ENCODE results near the gene MATK. TPM values are rescaled to one million over a fixed set of nuclear protein-coding genes. Genes with fewer than 3 reads are reported as not detected.

The MATK gene
- total RNA-seq, 2 donors from 2014 or later, result 1.5 to 2.4 TPM

- intact Hi-C loops (cut with DNase I, micrococcal nuclease), result no loop called here
- ATAC-seq, result no peak
- no peak for DNase-seq
Measured at GRCh38 chr19:3798137-3798536, 12.0 kb upstream of the MATK start.

- ATAC-seq (no peak), DNase-seq (no peak)
- intact Hi-C loops (cut with DNase I, micrococcal nuclease), result no loop called here
Measured at GRCh38 chr19:3796358-3796757, 10.2 kb upstream of the MATK start.

GRCh38 chr19:3793799-3794198 lies 7.6 kb upstream of the MATK start:
- intact Hi-C loops (cut with DNase I, micrococcal nuclease), result no loop called here
- ATAC-seq, result no peak
- DNase-seq, result no peak

GRCh38 chr19:3792114-3792513 lies 5.9 kb upstream of the MATK start:
- intact Hi-C loops (cut with DNase I, micrococcal nuclease), result no loop called here
- DNase-seq (no peak), ATAC-seq (no peak)

GRCh38 chr19:3790941-3791340 lies 4.8 kb upstream of the MATK start:
- ATAC-seq (no peak), DNase-seq (no peak)
- intact Hi-C loops (cut with DNase I, micrococcal nuclease), result no loop called here

- ATAC-seq (no peak), DNase-seq (no peak)
- intact Hi-C loops (cut with DNase I, micrococcal nuclease), result no loop called here
Measured at GRCh38 chr19:3790209-3790734, 4.1 kb upstream of the MATK start.

GRCh38 chr19:3788996-3789778 lies 3.0 kb upstream of the MATK start:
- intact Hi-C loops (cut with DNase I, micrococcal nuclease), result no loop called here
- no peak for ATAC-seq

GRCh38 chr19:3785451-3785937 lies 687 bp downstream of the MATK start:
- DNase-seq, result no peak
- ATAC-seq, result no peak
- intact Hi-C loops (cut with DNase I, micrococcal nuclease), result no loop called here

More at GRCh38 chr19:3788996-3789778, 3.0 kb upstream of the MATK start:
- no peak for DNase-seq

GRCh38 chr19:3784607-3785450 lies 1.4 kb downstream of the MATK start:
- intact Hi-C loops (cut with DNase I, micrococcal nuclease), result no loop called here
- no peak for ATAC-seq
- no peak for DNase-seq

GRCh38 chr19:3783660-3784584 lies 2.3 kb downstream of the MATK start:
- intact Hi-C loops (cut with DNase I, micrococcal nuclease), result no loop called here
- ATAC-seq (no peak), DNase-seq (no peak)

GRCh38 chr19:3782903-3783302 lies 3.3 kb downstream of the MATK start:
- intact Hi-C loops (cut with DNase I, micrococcal nuclease), result no loop called here
- DNase-seq (no peak), ATAC-seq (no peak)

GRCh38 chr19:3782330-3782729 lies 3.9 kb downstream of the MATK start:
- intact Hi-C loops (cut with DNase I, micrococcal nuclease), result no loop called here
- ATAC-seq, result no peak
- DNase-seq, result no peak

GRCh38 chr19:3781603-3782002 lies 4.6 kb downstream of the MATK start:
- ATAC-seq (no peak), DNase-seq (no peak)
- intact Hi-C loops (cut with DNase I, micrococcal nuclease), result no loop called here

- intact Hi-C loops (cut with DNase I, micrococcal nuclease), result no loop called here
- ATAC-seq (no peak), DNase-seq (no peak)
Measured at GRCh38 chr19:3780786-3781304, 5.3 kb downstream of the MATK start.

GRCh38 chr19:3778899-3779723 lies 7.1 kb downstream of the MATK start:
- DNase-seq, result no peak
- no peak for ATAC-seq
- intact Hi-C loops (cut with DNase I, micrococcal nuclease), result no loop called here

GRCh38 chr19:3778104-3778867 lies 7.9 kb downstream of the MATK start:
- intact Hi-C loops (cut with DNase I, micrococcal nuclease), result no loop called here
- ATAC-seq, result no peak
- no peak for DNase-seq

GRCh38 chr19:3776479-3777040 lies 9.6 kb downstream of the MATK start:
- no peak for DNase-seq
- no peak for ATAC-seq
- intact Hi-C loops (cut with DNase I, micrococcal nuclease), result no loop called here
